GM19099 (cell line): ENCODE results near the gene ZNF256.
A peak's percentile ranks its signal among the peaks of the same experiment; 100 is the strongest.

Experiments
- POLR2A ChIP-seq: IDR thresholded peaks from 3 replicates; pipeline ENCODE4 v1.6.1; 2011; ENCODE audit warnings: low read depth; ENCODE audit not compliant: insufficient read length; ENCODE audit errors: extremely low read depth

ZNF256 gene

GRCh38 chr19:57916168-57916995 is 31.1 kb downstream of the ZNF256 start, which contains the start of gene ZNF417:
ZNF417 (minus strand) TSS chr19:57916592; CDS start chr19:57916411, 181 bp downstream.
- peak; percentile 61 for TF ChIP-seq POLR2A

GRCh38 chr19:57914531-57914930 is 33.0 kb downstream of the ZNF256 start:
- TF ChIP-seq POLR2A, result no peak

GRCh38 chr19:57907394-57907793 is 40.1 kb downstream of the ZNF256 start:
- no peak for TF ChIP-seq POLR2A

GRCh38 chr19:57905258-57905657 is 42.2 kb downstream of the ZNF256 start:
- no peak for TF ChIP-seq POLR2A

GRCh38 chr19:57903618-57904184 is 43.8 kb downstream of the ZNF256 start:
- TF ChIP-seq POLR2A, result no peak

GRCh38 chr19:57900311-57900710 is 47.2 kb downstream of the ZNF256 start:
- no peak for TF ChIP-seq POLR2A
